ENCODE data around the gene SYDE2.
"Not testable (repeated sequence)": the region's sequence is repeated elsewhere in the genome, so short reads cannot be mapped to it uniquely, and the experiment has no call there.

Gene SYDE2

DNA sequence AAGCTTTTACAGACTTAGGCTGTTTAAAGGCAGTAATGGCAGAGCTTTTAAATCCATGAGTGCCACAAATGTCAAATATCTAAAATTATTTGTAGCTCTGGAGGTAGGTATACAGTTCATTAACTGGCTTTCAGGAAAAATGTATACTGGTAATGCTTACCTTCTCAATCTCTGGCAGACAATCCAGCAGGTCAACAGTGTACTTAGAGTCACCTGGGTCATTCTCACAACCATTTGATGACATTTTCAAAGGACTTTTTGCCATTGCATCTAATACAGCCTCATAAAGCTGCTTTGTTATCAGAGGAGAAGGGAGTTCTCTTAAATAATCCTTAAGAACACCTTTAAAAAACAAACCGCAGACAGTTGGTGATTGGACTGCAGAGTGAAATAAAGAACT lies 31.9 kb downstream of the SYDE2 start:
- FAIRE-seq, result no peak

DNA sequence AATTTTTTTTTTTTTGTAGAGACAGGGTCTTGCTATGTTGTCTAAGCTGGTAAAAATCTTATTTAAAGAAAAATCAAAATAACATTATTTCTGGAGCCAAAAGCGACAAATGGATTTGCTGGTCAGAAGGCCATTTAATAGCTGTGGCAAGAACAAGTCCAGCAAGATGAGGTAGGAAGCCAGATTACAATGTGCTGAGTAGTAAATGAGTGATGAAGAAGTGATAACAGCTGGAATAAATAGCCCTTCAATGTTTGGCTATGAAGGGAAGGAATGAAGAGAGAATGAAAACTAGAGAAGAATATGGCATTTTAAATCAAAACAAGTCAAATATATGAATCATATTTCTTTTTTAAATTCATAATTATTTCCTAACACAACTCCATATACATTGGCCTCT lies 34.5 kb downstream of the SYDE2 start:
- FAIRE-seq, result no peak

- no peak for FAIRE-seq
Measured at GRCh38 chr1:85158910-85159309, 41.9 kb downstream of the SYDE2 start.

DNA sequence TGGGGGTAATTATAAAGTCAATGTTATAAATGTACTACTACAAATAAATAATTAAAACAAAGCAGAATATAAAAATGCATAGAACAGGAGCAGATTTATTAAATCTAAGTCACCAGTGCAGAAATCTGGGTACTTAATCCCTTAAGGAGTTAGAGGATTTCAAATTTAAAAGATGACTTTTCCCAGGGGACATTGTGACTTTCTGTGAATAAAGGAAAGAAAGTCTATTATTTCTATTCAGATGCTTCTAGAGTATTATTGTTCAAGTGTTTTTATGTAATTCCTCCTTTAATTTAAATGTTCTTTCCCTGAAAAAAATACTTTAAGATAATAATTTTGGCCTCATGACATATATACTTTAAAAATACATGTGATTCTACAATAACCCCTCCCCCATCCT lies 43.4 kb downstream of the SYDE2 start:
- FAIRE-seq, result peak; percentile 53

DNA sequence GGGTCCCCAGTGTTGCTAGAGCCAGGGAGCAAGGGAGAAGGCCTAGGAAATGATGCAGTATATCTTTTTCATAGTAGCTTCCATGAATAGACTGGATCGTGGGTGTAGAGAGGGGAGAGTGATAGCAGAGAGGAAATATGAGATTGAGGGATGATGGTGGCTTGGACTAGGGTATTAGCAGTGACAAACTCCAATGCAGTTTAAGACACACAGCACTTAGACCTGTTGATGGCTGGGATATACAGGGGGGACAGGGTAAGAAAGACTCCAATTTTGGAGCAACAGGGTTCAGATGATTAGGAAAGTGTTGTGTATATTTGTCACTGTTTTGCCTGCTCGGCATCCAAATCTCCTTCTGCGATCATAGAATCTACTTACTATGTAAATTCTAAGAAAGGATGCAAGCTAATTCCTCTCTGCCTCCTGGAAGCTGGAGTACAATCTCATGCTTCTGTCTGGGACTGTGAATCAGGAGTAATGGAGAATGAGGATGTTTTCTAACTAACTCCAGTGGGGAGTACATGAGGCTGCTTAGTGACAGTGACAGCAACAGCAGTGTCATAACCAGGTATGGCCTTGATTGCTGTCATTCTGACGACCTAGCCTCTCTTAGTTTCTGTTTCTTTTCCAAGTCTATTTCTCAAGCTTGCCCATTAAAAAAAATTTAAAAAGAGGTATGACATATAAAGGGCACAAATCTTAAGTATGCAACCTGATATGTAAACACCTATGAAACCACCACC lies 47.5 kb downstream of the SYDE2 start:
- FAIRE-seq, result no peak

DNA sequence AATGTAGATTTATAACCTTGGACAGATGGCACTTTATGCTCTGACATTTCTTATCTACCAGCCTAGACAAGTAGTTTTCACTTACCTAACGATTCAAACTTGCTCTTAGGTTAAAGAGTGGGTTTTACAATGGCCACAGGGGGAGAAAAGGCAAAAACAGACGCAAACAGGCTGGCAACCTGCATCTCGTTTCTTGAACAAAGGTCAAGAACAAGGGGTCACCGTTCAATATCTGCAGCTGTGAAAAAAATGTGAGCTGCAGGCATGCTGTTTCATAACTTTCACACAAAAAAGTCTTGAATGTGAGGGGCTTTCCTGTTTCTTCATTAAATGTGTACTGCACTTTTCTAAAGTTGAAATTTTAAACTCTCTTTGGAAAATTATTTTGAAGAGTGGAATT lies 49.4 kb downstream of the SYDE2 start:
- no peak for FAIRE-seq

DNA sequence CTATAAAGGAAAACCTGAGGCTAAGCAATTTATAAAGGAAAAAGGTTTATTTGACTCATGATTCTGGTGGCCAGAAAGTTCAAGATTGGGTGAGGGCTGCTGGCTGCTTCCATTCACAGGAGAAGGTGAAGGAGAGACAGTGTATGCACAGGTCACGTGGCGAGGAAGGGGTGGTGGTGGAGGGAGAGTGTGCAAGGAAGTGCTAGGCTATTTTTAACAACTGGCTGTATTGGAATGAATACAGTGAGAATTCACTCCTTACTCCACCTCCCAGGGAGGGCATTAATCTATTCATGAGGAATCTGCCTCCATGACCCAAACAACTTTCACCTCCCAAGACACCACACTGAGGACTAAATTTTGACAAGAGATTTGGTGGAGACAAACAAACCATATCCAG lies 51.0 kb downstream of the SYDE2 start:
- no peak for FAIRE-seq

DNA sequence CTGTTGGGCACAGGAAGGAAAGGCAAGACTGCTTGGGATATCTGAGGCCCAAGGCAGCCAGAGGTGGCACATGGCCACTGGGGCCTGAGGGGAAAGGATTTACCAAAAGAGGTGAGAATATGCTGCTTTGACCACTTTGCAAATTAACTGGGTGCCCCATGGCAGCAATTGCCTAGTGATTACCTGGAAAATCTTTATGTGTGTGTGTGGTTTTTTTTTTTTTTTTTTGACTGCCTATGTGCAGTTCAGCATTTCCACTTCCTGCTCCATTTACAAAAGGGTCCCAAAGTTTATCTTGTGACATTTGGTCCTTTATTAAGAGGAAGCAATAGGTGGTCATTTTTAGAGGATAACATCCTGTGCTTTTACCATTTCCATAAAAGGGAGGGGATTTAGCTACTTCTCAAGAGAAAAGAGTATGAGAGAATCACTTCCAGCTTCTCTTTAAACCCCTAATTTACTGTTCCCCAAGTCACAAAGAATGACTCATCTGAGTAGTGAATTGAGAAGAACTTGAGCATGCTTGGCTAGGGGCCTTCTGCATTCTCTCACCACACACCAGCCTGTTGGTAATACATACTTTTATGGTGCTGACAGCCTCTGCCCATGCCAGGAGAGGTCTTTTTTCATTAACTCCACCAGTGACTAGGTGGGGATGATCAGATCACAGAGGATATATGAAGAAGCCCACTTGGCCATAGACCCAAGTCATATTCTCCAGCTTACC lies 52.1 kb downstream of the SYDE2 start:
- no peak for FAIRE-seq

GRCh38 chr1:85146972-85147359 lies 53.9 kb downstream of the SYDE2 start:
- no peak for FAIRE-seq

GRCh38 chr1:85146298-85146971 lies 54.4 kb downstream of the SYDE2 start:
- not testable (repeated sequence) for FAIRE-seq

- FAIRE-seq, result no peak
Measured at GRCh38 chr1:85144351-85144750, 56.5 kb downstream of the SYDE2 start.

GRCh38 chr1:85142753-85143152 lies 58.1 kb downstream of the SYDE2 start:
- no peak for FAIRE-seq

DNA sequence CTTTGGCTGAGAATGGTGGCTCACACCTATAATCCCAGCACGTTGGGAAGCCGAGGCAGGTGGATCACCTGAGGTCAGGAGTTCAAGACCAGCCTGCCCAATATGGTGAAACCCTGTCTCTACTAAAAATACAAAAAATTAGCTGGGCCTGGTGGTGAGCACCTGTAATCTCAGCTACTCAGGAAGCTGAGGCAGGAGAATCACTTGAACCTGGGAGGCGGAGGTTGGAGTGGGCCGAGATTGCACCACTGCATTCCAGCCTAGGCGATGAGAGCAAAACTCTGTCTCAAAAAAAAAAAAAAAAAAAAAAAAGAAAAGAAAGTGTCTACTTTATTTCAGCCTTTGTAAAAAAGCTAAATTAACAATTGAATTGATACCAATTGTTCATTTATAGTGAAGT lies 62.4 kb downstream of the SYDE2 start:
- FAIRE-seq, result not testable (repeated sequence)

DNA sequence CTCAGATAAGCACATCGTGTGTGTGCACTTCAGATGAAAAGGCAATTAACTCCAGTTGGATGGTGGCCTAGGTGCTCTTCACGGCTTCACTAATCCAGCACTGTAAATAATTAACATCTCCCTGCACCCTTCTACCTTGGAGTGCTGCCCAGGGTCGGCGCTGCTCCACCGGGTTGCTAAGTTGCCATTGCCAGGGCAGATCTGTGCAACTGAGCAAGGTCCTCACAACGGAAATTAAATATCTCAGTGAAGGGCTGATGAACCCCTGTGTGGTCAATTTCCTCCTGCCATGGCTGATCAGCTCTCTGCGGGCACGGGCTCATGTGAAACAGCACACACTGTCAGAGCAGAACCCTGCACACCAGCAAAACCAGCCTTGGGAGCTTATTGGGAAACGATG lies 63.2 kb downstream of the SYDE2 start:
- no peak for FAIRE-seq

GRCh38 chr1:85135392-85135798 lies 65.4 kb downstream of the SYDE2 start:
- FAIRE-seq, result no peak

DNA sequence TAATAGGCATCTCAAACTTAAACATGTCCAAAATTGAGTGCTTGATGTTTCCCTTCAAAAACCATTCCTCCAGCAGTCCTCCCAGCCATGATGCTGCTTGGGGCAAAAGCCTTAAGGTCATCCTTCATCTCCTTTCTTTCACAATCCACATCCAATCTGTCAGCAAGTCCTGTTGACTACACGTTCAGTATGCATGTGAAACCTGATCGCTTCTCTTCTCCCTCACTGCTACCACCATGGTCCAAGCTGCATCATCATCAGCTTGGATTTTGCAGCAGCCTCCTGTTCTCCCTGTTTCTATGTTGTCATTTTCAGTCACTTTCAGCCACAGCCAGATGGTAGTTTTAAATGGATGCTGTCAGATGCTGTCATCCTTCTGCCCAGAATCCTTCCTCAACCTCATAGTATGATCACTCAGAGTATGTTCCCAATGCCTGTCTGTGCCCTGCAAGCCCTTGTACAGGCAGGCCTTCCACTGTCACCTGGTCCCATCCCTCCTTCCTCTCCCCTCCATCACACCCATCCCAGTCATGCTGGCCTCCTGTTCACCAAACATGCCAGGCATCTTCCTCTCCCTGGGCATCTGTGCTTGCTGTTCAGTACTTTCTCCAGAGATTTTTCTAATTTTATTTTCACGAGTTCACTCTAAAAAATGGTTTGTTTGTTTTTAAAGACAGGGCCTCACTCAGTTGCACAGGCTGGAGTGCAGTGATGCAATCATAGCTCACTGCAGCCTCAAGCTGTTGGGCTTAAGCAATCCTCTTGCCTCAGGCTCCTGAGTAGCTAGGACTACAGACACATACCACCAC lies 66.0 kb downstream of the SYDE2 start:
- FAIRE-seq, result no peak

DNA sequence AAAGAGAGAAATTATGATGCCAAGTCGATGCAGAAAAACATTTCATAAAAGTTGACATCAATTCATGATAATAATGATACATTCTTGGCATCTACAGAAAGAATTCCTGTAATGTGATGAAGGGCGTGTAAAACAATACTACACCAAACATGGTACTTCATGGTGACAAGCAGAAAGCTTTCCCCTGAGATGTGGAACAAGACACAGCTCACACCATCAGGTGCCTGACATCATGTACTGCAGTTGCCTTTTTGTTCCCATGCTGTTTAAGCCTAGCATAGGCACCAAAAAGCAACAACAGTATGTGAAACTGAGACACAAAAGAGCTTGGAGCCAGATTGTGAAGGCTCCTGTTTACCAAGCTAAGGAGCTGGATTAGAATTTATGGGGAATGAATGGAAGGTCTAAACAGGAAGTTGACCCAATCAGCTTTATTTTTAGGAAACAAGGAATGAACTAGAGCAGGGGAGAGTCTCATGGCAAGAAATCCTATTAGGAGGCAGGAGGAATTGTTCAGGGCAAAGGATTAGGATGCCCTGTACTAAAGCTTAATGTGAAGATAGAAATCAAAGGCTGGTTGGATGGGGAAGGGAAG lies 67.2 kb downstream of the SYDE2 start:
- no peak for FAIRE-seq

- no peak for FAIRE-seq
Measured at GRCh38 chr1:85132078-85132720, 68.6 kb downstream of the SYDE2 start.

DNA sequence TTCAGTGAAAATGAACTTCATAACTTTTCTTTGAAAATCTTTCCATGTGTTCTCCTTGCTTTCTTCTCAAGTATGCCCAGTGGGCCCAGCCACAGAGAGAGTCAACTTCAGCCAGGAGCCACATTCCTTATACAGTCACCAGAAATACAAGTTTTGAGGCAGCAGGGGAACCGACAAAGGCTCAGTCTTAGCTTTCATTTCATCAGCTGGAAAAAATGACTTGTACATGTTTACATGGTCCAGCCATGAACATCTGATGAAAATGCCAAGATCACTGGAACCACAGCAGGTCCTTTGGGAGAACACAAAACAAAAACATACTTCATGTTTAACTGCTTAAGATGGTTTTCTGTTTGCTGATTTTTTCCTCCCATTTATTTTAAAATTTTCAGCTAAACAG lies 72.5 kb downstream of the SYDE2 start:
- no peak for FAIRE-seq

DNA sequence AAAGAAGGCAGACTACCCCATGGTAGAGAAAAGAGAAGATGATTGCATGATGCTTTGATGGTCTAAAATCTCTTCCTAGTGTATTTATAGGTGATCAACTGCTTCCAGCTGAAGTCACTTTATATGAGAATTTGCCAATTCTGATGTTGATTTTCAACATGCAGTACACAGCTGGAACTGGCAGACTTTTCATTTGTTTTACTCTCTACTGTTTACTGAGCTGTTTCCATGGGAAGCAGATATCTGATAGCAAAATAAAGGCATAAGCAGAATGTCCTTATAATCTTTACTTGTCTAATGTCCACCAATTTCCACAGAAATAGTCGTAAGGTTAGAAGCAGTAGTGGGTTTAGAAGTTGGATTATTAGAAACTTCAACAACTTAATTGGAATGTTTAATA lies 74.9 kb downstream of the SYDE2 start:
- FAIRE-seq, result no peak

- FAIRE-seq, result no peak
Measured at GRCh38 chr1:85124091-85124490, 76.7 kb downstream of the SYDE2 start.

GRCh38 chr1:85122169-85122568 lies 78.6 kb downstream of the SYDE2 start:
- no peak for FAIRE-seq
